HG03521 (cell line): ENCODE measurements around the gene WAPL.
"Not testable (repeated sequence)": the region's sequence is repeated elsewhere in the genome, so short reads cannot be mapped to it uniquely, and the experiment has no call there.

Experiments used
- ATAC-seq: cut with Tn5 transposase; IDR thresholded peaks from one replicate; pipeline ENCODE4 v1.9.1; 2021; ENCODE audit warnings: mild to moderate bottlenecking, moderate library complexity; ENCODE audit not compliant: unreplicated experiment

The WAPL gene

DNA sequence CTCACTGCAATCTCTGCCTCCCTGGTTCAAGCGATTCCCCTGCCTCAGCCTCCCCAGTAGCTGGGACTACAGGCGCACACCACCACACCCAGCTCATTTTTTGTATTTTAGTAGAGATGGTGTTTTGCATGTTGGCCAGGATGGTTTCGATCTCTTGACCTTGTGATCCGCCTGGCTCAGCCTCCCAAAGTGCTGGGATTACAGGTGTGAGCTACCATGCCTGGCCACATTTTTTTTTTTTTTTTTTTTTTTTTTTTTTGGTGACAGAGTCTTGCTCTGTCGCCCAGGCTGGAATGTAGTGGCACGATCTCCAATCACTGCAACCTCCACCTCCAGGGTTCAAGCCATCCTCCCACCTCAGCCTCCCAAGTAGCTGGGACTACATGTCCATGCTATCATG lies 4.1 kb upstream of the WAPL start:
- ATAC-seq: not testable (repeated sequence)

DNA sequence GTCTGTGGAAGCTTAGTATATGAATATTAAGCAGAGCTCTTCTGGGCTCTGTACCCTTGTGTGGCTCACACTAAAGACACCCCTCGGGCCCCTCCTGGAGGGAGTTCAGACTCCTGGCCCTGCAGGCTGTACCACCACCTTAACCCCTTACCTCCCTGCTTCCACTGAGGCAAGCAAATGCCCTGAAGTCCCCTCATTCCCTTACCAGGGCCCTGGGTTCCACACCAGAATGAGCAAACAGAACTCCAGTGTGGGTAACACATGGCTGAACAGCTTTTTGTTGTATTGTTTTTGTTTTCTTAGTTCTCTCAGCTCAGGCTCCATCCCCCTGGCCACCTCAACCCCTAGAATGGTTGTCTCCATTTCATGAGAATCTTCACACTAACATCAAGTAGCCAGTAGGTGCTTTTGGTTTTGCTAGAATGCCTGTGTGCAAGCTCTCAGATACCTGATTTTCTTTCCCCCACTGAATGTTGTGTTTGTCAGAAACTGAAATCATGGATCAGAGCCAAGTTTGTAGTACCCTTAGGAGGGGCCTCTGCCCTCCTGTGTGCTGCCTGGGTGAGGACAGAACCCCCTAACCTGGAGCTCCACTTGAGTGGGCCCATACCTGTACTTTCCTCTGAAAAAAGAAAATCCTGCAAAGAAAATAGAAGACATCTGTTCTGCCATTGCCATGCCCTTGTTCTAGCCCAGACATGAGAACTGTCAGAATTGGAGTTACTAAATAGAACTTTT lies 2.8 kb upstream of the WAPL start:
- no peak for ATAC-seq

DNA sequence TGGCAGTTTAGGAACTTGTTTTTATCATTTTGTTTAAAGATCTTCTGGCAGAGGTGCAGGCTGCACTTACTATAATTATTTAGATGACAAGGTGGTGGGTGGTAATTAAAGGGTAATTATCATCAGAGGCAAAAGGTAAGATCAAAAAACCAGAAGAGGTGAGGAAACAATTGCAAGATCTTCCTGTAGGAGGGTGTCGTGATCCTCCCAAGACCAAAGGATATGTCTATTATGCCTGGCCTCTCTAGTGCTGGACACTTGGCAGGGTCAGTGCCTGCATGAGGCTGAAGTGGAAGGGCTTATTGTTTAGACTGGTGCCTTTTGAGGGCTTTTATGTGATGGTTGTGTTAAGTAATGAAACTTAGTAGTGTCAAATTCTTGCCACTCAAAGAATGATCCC lies 1.8 kb upstream of the WAPL start:
- no peak for ATAC-seq

DNA sequence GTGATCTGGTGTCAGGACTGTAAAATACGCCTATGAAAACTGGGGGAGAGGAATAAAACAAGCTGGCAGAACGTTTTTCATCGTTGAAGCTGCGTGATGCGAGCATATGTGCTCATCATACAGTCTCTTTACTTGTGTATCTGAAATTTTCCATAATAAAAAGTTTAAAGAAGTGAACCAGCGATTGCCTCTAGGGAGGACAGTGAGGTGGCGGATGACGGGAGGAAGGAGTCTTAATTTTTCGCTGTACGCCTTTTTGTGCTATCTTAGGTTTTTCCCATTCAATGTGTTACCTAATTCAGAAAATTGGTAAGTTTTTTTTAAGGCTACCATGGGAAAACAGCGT lies 891 bp upstream of the WAPL start:
- ATAC-seq: no peak

DNA sequence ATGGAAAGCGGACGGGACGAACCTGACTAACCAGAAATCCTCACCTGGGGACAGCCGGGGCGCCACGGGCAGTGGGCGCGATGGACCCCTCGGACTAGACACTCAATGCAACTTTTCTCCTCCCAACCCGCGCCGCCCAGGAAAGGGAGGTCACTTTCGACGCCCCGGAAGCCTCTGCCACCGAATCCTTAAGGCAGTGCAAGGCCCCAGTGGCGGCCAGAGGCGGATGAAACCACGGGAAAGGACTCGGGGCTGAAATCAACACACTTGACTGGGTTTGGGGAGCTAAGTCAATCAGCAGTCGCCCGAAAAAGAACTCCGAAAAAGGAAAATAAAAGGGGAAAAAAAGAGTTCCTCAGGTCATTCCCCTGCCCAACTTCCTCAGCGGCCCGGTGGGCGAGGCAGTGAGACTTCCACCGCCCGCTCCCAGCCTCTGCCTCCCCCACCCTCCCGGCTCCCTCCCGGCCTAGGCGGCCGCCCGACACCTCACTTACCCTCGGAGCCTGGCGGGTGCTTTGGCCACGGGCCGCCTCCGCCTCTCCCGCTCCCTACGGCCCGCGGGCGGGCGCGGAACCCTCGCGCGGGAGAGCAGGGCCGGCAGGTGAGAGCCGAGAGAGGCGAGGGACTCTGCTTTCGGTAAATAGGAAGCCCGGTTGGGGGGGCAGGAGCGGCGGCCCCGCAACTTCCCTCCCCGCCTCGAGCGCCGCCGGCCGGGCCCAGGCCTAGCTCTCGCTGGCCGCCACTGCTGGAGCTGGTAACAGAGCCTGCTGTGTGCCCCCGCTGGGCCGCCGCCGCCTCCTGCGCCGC lies 518 bp downstream of the WAPL start:
- peak; percentile 11 for ATAC-seq

DNA sequence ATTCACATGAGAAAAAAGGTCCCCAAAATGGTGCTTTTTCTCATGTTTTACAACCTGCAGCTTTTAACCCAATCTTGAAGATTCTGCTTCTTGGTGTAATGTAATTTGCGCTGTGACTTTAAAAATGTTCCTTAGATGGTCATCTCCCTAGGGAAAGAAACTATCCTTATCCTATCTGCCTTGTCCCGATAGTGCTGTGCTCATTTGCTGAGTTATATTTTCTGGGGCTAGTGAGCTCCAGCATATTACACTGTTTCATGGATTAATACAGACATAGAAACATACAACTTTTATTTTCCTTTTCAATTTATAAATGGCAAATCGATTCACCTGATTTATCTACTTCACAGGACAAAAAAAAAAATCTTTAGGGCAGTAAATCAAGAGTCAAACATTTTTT lies 2.8 kb downstream of the WAPL start:
- no peak for ATAC-seq

DNA sequence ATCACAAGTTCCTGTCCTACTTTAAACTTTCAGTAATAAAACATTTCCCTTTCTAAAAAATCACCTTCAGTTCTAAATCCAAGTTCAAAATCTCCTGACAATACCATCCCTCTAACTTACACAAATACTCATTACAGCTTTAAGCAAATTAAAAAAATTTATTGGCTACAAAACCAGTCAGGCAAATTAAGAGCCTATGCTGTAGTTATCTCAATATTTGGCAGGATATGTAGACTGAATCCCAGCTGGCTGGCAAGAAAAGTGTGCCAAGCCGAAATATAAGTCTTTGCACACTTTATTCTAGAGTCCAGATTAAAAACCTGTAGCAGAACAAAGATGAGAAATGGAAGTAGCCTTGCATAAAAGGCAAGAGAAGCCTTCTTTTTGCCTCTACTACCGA lies 9.5 kb downstream of the WAPL start:
- no peak for ATAC-seq

DNA sequence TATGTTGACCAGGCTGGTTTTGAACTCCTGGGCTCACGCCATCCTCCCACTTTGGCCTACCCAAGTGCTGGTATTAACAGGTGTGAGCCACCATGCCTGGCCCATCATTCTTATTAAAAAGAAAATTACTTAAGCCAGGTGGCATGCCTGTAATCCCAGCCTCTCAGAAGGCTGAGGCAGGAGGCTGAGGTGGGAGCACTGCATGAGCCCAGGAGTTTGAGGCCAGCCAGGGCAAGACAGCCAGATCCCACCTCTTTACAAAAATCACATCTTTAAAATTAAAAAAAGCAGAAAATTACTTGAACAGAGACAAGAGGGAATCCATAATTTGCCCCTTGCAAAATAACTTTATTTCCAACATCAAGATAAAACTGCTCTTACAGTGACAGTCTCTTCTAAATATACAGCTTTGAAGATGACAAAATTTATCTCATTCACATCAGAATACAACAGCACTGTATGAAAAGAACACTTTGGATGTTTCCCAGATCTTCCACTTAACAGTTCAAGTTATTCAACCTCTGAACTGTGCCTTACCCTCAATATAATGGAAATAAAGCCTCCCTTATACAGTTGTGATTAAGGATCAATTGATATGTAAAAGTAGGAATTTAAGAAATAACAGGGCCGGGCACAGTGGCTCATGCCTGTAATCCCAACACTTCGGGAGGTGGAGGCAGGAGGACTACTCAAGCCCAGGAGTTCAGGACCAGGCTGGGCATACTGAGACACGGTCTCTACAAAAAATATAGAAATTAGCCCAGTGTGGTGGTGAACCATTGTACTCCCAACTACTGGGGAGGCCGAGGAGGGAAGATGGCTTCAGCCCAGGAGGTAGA lies 10.3 kb downstream of the WAPL start:
- ATAC-seq: no peak

DNA sequence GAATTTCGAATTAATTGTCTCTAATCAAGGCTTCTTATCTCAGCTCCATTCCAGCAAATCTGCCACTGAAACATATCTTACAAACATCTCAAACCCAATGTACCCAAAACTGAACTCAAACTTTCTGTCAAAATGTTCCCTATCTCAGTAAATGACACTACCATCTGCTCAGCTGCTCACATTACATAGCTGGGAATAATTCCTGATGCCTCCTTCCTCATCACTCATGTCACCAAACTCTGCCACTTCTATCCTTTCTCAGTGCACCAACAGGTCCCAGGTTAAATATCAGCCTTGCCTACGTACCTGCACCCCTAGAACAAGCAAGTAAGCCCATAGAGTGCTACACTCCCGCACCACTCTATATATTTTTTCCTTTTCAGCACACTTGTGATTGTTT lies 12.4 kb downstream of the WAPL start:
- ATAC-seq: no peak

DNA sequence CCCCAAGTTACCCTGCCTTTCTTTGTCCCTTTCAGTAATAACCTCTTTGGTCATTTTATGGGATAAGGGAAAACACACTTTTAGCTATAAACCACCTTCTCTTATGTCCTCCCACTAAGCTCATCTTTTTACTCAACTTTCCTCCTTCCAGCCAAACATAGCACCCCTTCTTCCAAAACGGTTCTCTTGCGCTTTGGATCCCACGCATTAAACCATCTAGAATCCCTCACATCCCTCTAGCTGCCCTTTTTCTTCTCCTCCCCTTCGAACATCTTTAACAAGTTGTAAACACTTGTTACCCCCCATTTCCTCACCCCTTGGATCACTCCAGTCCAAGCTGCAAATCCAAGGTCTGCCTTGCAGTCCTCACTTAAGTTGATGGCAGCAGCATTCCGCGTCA lies 13.4 kb downstream of the WAPL start:
- ATAC-seq: no peak

DNA sequence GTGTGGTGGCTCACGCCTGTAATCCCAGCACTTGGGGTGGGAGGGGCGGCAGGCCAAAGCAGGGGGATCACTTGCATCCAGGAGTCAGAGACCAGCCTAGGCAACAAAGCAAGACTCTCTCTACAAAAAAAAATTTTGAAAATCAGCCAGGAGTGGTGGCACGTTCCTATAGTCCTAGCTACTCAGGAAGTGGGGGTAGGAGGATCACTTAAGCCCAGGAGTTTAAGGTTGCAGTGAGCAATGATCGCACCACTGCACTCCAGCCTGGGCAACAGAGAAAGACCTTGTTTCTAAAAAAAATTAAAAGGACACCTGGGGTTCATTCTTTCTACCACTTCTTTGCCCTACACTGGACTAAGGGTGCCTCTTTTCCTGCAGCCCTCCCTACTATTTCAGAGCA lies 15.1 kb downstream of the WAPL start:
- no peak for ATAC-seq

DNA sequence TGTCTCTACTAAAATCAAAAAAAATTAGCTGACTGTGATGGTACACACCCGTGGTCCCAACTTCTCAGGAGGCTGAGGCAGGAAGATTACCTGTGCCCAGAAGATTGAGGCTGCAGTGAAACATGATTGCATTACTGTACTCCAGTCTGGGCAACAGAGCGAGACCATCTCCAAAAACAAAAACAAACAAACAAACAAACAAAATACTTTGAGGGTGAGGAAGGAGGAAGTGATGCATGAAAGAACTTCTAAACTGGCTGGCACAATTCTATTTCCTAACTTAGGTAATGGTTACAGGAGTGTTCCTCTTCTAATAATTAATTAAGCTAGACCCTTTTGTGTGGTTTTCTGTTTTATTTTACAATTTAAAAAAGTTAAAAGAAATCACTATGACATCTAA lies 15.5 kb downstream of the WAPL start:
- no peak for ATAC-seq

DNA sequence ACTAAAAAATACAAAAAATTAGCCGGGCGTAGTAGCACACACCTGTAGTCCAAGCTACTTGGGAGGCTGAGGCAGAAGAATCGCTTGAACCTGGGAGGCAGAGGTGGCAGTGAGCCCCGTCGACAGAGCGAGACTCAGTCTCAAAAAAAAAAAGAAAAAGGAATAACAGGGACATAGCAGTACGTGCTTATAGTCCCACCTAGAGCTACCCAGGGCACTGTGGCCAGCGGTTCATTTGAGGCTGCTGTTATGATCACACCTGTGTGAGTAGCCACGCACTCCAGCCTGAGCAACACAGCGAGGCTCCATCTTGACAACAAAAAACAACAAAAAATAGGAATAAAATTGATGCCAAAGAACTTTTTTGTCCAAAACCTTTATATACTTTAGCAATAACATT lies 17.1 kb downstream of the WAPL start:
- ATAC-seq: no peak

DNA sequence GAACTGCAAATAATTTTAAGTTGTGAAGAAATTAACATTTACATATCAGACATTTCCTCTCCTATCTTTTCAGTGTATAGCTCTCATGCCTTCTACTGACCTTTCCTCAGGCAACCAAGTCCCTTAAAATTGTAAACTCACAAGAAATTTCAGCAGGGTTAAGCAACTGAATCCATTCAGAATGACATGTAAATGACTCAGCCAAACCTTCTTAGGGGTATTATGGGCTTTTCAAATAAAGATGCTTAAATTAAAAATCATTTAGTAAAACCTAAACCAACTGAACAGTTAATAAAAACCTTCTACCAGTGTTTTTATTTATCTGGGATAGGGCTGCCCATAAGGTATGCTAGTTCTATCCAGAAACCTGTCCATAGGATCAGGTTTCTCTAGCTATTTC lies 20.7 kb downstream of the WAPL start:
- ATAC-seq: no peak

DNA sequence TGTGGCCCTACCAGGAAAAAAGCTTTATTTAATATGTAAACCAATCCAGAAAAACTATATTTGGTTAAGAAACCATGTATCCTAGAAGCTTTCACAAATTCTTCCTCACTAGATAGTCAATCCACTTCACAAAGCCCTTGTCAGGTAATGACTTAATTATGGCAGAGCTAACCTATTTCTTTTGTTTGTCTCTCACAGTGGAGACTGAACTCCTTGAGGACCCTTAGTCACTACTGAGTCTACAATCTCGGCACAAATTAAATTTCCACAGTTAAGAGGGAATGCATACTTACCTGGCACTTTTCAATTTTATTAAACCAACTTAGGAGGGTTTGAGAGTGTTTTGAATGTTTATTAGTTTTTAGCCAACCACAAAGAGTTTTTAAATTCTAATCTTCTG lies 23.0 kb downstream of the WAPL start:
- ATAC-seq: no peak

DNA sequence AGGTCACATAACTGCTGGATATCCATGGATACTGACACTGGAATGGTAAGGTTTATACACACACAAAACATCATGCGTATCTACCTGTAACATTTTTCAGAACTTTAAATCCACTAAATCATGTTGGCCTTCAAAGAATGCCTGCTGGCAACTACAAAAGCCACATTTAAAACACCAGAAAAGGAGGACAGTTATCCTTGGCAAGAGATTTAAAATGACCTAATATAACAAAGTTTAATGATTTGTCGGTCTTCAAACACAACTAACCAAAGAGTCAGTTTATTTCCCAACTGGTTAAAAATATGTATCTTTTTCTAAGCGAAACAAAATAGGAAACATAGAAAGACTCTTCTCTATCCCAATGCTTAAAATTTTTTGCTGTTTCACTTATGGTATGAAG lies 24.0 kb downstream of the WAPL start:
- no peak for ATAC-seq

DNA sequence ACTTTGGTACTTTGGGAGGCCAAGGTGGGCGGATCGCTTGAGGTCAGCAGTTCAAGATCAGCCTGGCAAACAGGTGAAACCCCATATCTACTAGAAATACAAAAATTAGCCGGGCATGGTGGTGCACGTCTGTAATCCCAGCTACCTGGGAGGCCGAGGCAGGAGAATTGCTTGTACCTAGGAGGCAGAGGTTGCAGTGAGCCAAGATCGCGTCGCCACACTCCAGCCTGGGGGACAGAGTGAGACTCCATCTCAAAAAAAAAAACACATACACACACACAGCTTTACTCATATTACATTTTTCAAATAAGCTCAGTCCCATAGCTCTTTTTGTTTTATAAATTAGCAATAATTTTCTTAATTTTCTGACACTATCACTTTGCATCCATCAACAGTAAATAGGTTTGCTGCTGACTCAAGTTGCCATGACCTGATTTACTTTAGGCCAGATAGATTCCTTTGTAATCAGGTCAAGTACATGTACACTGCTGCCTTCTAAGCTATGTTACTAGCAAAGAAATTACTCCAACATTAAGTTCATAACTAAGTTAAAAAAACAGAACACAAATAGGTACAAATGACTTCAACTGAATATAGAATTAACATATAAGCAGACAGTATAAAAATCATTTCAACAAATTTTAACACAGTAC lies 31.5 kb downstream of the WAPL start:
- ATAC-seq: no peak

DNA sequence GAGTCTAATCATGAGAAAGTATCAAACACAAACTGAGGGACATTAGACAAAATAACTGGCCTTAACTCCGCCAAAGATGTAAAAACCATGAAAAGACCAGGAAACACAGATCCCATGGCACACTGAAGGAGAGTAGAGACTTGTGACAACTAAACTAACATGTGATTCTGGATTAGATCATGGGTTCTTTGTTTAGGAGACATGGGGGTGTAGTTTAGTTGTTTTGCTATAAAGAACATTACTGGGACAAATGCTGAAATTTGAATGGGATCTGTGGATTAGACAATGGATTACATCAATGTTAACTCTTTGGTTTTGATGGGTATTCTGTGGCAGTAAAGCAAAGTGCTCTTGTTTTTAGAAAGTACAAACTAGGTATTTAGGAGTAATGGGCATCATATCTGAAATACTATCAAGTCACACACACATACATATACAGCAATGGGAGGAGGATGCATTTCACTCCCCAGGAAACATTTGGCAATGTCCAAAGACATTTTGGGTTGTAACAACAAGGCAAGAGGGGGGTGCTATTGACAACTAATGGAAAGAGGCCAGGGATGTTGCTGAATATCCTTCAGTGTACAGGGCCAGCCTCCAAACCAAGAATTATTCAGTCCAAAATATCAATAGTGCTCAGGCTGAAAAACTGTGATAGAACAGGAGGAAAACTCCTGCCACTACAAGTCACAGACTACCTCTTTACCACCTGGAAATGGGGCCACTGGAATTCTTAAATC lies 32.4 kb downstream of the WAPL start:
- ATAC-seq: no peak

DNA sequence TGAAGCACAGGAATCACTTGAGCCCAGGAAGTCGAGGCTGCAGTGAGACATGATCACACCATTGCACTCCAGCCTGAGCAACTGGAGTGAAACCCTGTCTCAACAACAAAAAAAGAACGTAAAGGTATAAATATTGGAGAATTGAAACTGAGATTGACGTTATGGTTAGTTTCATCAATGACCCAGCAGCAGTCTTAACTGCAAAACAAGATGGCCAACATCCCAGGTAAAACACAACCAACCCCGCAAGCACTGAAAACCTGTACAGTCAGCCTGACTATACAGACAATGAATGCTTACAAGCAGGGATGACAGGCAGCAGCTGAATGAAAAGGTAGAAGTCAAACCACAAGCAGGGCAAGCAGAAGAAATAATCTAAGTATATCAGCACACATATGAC lies 34.7 kb downstream of the WAPL start:
- no peak for ATAC-seq

DNA sequence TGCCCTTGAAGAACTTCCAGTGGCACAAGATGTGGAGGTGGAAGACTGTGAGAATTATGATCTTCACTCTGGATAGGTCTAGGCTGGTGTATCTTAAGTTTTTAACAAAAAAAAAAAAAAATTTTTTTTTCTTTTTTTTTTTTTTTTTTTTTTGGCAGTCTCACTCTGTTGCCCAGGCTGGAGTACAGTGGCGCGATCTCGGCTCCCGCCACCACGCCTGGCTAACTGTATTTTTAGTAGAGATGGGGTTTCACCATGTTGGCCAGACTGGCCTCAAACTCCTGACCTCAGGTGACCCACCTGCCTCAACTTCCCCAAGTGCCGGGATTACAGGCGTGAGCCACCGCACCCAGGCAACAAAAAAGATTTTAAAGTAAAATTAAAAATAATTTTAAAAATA lies 37.9 kb downstream of the WAPL start:
- no peak for ATAC-seq

DNA sequence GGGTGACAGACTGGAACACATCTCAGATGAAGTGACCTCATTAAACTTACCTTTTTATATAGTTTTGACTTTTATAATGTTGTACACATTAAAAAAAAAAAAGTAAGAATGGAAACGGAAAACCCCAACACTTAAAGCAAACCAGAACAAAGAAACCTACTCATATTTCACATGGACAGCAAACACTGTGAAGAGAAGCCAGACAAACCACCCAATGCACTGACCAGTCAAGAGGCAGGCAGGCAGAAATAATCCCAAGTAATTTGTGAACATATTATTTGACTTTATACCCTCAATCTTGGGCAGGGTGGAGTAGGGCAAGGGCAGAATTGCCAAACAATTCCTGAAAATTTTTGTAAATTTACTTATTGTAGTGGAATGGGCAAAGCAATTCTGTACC lies 39.8 kb downstream of the WAPL start:
- ATAC-seq: no peak
